Mesenteric fat pad (tissue), 1 donor: ENCODE measurements around the gene SFRP2. TPM values are rescaled to one million over a fixed set of nuclear protein-coding genes. Genes with fewer than 3 reads are reported as not detected.

Experiments
- DNase-seq: peaks from one replicate; pipeline ENCODE4 v3.0.0-alpha.2; 2020; ENCODE audit warnings: low spot score
- total RNA-seq: library from RNA; stranded (reverse); fragmentation: NEBNext Ultra II Directional; extraction: Animal tissue kit (Norgen Biotek cat#: 25700); gene quantifications from one replicate; pipeline ENCODE4 v1.2.1, GENCODE V29; 2021
- donor health status: DM: yes; HTN: yes; CAD: no.

SFRP2 gene
- total RNA-seq, 1 donor from 2014 or later, result 38.2 TPM

DNA sequence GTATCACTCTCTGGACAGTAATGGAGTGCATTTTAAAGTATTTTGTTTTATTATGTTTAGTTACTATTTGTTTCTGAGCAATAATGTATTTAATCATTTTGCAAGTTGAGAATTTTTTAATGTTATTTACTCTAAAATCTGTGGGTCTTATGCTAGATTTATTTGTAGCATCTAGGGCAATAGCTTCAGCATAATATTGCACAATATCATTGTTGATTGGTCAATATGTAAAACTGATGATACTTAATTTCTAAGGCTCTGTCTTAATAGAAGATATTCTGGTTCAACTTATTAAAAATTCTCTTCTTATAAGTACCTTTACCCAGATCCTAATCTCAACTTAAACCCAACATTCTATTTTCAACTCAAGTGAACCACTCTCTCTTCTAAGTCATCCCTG is 11.5 kb downstream of the SFRP2 start:
- no peak for DNase-seq

DNA sequence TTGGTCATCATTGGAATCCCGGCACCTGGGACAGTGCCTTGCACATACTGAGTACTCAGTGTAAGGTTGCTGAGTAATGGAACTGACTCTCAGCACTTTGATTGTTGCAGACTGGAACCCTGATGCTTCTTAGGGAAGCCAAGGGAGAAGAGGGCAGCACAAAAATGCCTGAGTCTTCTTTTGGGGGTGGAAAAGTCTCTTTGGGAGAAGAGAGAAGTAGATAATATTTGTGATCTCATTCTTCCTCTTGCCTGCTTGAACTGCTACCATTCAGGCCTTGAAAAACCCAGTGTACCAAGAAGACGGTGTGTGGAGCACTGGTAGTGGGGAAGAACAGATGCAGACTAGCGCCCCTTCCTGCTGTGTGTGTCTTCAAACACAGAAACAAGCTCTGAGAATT is 12.3 kb downstream of the SFRP2 start:
- no peak for DNase-seq

DNA sequence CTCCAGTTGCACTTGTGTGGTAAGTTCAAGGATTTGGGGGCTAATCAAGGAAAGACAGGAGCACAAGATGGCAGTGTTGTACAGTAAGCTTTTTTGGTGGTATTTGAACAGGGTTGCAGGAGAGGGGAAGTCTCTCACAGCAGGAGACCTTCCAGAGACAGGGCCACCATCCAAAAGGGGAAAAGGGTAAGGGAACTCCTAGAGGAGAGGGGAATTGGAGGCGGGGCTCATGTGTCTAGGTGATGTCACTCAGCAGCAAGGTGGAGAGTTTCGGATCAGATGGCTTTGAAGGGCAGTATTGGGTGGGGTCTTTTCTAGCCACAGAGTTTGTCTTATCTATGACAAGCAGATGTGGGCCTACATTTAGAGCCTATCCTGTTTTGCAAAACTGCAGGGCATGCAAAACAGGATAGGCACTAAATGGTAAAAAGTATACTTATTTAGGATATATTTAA is 15.6 kb downstream of the SFRP2 start:
- no peak for DNase-seq

DNA sequence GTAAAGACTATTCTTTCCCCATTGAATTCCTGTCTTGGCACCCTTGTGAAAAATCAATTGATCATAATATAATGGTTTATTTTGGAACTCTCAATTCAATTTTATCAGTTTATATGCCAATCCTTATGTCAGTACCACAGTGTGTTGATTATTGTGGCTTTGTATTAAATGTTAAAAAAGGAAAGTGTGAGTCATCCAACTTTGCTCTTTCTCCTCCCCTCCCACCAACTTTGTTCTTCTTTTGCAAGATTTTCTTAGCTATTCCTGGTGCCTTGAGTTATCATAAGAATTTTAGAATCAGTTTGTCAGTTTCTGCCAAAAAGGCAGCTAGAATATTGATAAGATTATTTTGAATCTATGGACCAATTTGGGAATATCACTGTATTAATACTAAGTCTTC is 17.8 kb downstream of the SFRP2 start:
- DNase-seq, result no peak

DNA sequence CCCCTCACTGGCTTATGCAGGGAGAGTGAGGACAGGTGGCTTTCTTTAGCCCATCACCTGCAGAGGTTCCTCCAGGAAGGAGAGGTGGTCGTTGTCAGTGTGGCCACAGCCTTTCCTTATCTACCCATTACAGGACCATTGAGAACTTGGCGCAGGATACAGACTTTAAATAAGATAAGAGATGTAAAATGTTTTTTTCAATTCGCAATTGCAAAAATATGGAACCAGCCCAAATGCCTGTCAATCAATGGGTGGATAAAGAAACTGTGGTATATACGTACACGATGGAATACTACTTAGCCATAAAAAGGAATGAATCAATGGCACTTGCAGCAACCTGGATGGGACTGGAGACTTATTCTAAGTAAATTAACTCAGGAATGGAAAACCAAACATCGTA is 22.1 kb downstream of the SFRP2 start:
- DNase-seq, result no peak

DNA sequence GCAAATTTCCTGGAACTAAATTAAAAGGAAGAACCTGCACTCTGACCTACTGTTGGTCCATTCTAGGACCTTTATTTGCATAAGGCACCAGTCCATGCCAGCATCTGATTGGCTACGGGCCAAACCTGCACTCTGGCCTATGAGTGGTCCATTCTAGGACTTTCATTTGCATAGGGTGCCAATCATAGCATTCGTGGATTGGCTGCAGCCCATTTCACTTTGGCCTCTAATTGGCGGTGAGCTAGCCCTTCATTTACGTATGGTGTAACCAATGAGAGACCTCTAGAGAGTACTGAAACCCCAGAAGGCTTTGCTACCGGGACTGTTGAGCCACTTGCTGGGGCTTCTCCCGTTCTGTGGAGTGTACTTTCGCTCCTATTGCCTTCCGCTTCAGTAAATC is 23.0 kb downstream of the SFRP2 start:
- no peak for DNase-seq

DNA sequence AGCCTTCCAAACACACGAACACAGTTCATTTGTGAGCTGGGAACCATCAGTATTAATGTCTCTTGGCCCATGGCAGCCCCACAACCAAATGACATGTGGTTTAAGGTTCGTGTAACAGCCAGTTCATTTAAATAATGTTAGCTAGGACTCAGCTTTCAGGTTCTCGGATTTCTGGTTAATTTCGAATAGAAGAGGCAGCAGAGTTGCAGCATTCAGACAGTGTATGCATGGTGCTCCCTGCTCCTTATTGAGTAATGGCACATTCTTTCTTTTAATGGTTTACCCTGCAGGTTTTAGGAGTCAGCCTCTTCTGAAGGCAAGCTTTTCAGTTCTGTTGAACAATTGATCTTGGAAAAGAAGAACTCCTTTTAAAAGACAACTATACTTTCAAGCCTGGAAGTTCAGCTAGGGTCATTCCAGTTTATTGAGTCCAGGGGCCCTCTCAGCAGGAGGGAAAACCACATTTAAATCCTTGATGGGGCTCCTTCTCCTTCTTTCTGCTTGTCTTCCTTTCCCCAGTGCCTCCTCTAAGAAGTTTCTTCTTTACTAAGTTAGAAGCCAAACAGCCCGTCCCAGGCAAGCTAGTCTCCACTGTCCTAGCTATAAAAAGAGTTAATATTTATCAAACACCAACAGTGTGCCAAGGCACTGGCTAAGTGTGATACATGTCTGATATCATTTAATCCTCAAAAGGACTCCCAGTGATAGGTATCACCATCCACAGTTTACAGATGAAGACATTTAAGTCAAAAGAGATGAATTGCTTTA is 24.1 kb downstream of the SFRP2 start:
- no peak for DNase-seq

DNA sequence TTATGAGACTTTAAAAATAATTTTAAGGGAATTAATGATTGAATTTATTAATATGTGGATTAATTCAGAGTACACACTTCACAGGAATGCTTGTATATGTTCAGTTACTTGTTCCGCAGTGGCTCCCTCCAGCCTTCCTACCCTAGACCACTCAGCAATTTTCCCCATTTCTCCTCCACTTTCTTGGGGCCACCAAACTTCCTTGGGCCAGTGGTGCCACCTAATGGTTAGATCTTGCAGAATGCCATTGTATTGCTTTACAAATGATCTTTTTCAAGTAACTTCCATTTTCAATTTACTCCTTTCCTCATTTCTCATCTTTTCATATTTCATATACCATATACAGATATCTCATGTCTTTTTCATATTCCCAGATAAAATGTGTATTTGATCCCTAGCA is 25.5 kb downstream of the SFRP2 start:
- DNase-seq, result no peak

DNA sequence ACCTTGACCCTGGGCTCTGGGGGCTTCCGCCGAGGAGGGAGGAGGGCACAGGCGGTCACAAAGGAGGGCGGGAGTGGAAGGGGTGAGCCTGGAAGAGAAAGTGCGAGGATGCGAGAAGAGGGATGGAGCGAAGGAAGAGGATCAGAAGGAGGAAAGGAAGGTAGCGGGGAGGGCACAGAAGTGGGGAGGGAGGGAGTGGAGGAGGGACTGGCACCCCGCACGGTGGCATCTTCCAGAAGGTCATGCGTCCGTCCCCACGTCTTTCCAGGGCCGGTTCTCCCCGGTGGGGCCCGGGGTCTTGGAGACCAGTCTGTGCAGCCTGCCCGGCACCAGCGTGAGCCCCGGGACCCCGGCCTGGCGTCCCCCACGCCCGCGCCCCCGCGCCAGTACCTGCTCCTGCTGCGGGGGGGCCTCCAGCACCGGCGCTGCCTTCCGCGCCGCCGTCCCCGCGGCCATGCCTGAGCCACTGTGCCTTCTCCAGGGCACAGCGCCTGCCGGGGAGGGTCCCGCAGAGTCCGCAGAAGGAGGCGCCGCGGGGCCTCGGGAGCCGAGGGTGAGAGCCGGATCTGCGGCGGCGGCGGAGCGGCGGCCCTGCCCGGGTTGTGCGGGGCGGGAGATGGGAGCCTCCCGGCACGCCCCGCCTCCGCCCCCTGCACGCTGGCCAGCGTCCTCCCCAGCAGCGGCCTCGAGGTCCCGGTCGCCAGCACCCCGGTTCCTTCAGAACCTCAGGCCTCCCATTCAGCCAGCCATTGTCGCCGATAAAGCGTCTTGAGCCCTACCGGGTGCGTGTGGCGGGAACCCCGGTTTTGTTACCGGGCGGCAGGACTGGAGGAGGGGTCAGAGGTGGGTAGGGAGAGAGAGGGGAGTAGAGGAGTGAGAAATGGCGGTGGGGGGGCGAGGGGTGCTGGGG is 29.2 kb downstream of the SFRP2 start, which contains the start of gene RNF175:
RNF175 (minus strand) TSS at position 618 of the 910 bp plus-strand sequence; CDS start at position 456, 162 bp downstream.
- DNase-seq, result no peak

DNA sequence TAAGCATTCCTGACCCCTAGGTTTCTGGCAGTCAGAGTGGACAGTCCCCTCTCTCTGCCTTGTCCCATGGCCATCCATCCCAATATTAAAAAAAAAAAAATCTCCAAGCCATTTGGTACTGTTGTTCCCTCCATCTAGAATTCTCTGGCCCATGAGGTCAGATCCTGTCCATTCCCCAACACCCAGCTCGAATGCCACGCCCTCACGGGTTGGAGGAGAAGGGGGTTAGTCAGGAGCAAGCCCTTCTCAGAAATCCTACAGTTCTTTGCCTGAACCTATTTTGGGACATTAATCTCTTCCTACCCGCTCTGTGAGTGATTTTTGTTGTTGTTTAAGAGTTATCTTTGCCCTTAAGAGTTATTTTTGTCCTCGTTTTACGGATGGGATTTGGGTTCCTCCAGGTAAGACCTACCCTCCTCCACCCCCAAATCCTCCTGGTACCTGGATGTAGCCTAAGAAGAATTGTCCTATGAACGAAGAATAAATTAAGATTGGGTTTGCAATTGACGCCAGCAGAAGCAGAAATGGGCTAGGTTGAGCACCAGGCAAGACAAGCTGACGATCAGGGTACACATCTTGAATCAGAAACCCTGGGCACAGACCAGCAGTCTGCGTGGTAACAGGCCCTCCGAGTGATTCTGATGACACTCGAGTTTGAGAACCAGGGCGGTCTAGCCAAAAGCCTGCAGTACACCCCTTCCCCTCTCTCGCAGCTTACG is 30.0 kb downstream of the SFRP2 start:
- no peak for DNase-seq

DNA sequence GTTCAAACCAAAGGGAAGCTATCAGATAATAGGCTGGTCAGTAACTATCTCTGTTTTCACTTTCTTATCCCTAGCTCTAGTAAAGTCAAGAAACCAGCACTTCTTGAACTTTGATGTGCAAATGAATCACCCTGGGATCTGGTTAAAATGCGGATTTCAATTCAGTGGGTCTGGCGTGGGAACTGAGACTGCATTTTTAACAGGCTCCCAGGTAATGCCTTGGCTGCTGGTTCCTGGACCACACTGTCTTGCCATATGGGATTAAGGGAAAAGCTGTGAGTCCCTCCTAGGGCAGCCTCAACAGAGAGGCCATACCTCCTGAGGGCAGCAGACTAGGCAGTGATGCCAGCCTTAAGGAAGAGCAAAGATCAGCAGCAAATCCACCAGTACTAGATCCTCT is 30.7 kb downstream of the SFRP2 start:
- DNase-seq, result no peak

DNA sequence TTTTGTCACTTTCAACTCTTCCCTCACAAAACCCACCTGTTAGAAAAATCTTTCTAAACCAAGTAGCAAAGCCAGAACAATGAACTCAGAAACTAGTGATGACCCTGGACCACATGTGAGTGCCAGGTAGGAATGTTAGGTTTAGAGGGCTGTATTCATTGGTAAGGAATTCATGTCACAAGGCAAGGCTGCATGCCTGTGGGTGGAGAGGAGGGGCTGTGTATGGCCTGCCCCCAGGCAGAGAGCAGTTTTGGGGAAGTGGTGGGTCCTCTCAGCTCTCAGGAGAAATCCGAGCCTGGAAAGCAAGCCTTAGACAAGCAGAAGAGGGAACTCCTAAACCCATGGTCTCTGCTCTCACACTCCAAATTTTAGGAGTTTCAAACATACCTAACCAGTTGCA is 31.5 kb downstream of the SFRP2 start:
- DNase-seq, result no peak

DNA sequence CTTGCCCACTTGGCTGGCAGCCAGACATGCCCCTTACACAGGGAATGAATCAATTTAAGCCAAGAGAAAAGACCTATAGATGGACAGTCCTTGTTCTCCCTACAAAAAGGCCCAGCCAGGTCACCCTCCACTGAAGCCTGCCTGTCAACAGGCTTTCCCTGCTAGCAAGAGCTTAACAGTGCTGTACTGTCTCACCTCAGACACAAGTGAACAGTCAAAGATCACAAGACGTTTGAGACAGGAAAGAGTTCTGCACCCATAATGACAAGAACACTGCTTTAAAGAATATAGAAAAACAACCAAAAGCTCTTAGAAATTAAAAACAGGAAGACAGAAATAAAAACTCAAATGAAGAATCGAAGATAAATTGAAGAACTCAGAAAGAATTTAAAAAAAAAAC is 33.7 kb downstream of the SFRP2 start:
- DNase-seq, result no peak

DNA sequence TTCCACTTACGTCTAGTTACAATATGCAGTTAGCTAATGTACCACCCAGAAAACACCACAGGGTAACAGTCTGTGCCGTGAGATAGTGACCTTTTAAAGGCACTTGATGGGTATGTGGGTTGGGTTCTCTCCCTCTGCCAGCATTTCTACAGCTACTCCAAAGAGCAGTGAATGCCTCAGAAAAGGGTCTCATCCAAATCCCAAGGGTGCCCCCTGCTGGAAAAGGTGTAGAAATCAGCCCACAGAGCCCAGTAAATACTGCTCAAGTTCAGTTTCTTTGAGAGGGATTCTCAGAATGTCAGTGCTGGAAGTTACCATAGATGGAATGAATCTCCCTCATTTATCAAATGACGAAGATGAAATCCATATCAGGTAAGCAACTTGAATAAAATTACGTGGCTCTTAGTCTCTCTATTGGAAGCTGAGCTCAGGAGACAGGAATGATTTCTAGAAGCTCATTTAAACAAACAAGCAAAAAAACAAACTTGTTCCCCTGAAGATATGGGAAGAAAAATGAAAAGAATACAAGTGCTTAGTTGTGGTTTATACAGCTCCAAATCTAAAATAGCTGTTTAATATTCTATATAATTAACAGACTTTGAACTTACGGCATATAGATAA is 38.6 kb downstream of the SFRP2 start:
- DNase-seq, result no peak

DNA sequence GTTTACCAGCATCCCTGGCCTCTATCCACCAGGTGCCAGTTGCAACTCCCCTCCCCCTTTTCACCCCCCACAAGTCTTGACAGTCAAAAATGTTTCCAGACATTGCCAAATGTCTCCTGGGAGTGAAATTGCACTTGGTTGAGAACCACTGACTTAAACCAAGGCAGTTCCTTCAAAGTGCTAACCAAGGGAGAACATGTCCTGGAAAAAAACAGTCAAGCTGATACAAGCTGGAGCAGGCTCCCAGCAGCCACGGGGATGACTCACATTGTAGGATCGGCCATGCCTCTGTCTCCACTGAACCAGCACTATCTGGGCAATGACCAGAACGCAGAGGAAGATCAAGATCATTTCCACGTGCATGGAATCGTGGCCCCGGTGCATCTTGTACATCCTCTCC is 40.5 kb downstream of the SFRP2 start:
- no peak for DNase-seq

DNA sequence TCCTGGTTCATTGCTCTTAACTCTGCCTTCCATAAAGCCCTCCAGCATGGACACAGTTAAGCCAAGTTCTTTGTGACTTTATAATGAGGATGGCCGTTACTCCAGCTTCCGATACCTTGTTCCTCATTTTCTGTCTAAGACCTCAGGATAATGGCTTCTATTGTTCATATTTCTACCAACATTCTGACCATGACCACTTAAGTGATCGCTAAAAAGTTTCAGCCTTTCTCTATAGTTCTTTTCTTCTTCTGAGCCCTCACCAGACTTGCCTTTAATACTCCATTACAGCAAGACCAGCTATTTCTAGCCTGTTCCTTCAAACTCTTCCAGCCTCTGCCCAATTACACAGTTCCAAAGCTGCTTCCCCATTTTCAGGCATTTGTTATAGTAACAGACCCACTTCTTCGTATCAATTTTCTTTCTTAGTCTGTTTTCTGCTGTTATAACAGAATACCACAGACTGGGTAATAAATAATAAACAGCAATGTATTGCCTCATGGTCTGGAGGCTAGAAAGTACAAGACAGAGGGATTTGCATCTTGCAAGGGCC is 41.4 kb downstream of the SFRP2 start:
- DNase-seq, result no peak

DNA sequence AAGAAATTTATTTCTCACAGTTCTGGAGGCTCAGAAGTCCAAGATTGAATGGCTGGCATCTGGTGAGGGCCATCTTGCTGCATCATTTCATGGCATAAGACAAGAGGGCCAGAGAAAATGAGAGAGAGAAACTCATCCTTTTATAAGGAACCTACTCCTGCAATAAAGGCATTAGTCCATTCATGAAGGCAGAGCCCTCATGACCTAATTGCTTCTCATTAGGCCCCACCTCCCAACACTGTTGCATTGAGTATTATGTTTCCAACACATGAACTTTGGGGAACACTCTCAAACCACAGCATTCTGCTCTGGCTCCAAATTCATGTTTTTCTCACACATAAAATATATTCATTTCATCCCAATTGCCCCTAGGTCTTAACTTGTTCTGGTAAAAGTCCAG is 43.2 kb downstream of the SFRP2 start:
- DNase-seq, result no peak

DNA sequence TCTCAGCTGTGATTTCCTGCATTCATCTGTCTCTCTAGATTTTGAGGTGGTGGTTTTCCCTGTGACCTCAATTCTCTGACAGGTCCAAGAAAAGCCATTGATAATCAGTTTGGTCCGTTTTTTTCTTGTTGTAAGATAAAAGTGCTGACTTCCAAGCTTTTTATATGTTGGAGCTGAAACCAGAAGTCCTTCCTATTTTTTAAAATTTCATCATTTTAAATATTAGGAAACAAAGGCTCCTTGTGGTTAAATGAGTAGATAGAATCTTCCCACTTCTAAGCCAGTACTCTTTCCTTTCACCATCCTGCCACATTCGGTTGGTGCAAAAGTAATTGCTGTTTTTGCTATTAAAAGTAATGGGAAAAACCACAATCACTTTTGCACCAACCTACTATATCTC is 47.3 kb downstream of the SFRP2 start:
- no peak for DNase-seq

DNA sequence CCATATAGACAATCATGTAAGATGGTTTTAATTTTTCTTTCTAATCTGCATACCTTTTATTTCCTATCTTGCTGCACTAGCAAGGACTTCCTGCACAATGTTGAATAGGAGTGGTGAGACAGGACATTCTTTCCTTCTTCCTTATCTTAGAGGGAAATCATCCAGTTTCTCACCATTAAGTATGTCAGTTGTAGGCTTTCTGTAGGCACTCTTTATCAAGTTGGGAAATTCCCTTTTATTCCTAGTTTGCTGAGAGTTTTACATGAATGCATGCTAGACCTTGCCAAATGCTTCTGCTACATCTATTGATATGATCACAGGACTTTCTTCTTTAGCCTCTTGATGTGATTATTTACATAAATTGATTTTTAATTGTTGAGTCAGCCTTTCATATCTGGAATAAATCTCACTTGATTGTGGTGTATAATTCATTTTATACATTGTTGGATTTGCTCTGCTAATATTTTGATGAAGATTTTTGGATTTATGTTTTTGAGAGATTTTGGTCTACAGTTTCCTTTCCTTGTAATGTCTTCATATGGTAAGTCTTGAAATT is 52.9 kb downstream of the SFRP2 start:
- DNase-seq, result no peak

DNA sequence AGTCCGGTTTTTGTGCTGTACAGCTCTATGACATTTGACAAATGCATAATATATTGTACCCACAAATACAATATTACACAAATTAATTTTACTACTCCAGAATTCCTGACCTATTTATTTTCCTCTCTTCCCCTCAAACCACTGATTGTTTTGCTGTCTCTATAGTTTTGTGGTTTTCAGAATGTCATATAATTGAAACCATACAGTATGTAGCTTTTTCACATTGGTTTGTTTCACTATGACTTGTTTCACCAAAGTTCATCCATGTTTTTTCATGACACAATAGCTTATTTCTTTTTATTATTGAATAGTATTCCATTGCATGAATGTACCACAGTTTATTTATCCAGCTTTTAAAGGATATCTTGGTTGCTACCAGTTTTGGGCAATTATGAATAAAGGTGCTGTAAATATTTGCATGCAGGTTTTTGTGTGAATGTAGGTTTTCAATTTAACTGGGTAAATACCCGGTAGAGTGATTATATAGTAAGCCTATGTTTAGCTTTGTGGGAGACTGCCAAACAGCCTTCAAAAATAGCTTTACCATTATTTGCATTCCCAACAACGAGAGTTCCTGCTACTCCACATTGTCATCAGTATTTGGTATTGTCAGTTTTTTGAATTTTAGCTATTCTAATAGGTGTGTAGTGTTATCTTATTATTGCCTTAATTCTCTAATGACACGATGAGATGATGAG is 55.0 kb downstream of the SFRP2 start:
- DNase-seq, result no peak
